HG03066 (cell line): ENCODE results near the gene CD164L2.

ENCODE experiments used
- ATAC-seq: cut with Tn5 transposase; IDR thresholded peaks from one replicate; pipeline ENCODE4 v1.9.1; 2021; ENCODE audit warnings: low read depth; ENCODE audit not compliant: unreplicated experiment

CD164L2 gene

DNA sequence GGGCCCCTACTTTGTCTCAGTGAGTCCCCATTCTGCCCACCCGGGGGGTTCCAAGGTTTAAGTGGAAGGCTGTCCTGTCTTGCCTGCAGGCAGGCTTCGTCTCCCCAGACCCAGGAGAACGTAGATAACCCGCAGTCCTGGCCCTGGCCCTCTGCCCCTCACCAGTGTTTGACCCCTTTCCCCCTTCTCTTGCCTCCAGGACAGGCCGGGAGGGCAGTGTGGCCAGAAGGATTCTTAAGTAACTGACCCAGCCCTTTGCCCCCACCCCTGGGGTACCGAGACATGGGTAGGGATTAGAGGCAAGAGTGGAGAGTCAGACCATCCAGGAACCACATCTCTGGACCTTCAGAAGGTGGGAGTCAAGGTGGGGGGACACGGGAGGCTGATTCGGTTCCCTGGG, 52.3 kb downstream of the CD164L2 start:
- ATAC-seq, result no peak
